ENCODE measurements around the gene SPINK13. TPM values are rescaled to one million over a fixed set of nuclear protein-coding genes. Genes with fewer than 3 reads are reported as not detected.
A peak's percentile ranks its signal among the peaks of the same experiment; 100 is the strongest.
"Not testable (repeated sequence)": the region's sequence is repeated elsewhere in the genome, so short reads cannot be mapped to it uniquely, and the experiment has no call there.

Gene SPINK13
- total RNA-seq, 2 experiments from 2014 or later = not detected

DNA sequence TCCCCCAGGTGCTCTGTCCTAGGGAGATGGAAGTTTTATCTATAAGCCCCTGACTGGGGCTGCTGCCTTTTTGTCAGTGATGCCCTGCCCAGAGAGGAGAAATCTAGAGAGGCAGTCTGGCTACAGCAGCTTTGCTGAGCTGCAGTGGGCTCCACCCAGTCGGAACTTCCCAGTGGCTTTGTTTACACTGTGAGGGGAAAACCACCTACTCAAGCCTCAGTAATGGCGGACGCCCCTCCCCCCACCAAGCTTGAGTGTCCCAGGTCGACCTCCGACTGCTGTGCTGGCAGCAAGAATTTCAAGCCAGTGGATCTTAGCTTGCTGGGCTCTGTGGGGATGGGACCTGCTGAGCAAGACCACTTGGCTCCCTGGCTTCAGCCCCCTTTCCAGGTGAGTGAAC is 12.3 kb downstream of the SPINK13 start:
- H3K27ac Mint-ChIP-seq; ATAC-seq; H3K27me3 Mint-ChIP-seq; H3K4me3 Mint-ChIP-seq; DNase-seq; CTCF ChIA-PET; H3K36me3 Mint-ChIP-seq; H3K4me1 Mint-ChIP-seq; H3K9me3 Mint-ChIP-seq (ENCODE audit: low read depth): not testable (repeated sequence)

DNA sequence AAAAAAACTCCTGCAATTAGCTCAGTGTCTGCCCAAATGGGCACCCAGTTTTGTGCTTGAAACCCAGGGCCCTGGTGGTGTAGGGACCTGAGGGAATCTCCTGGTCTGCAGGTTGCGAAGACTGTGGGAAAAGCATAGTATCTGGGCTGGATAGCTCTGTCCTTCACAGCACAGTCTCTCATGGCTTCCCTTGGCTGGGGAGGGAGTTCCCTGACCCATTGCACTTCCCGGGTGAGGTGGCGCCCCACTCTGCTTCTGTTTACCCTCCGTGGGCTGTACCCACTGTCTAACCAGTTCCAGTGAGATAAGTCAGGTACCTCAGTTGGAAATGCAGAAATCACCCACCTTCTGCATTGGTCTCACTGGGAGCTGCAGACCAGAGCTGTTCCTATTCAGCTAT is 12.7 kb downstream of the SPINK13 start:
- CTCF ChIA-PET; H3K4me3 Mint-ChIP-seq; H3K4me1 Mint-ChIP-seq; DNase-seq; ATAC-seq; H3K27me3 Mint-ChIP-seq; H3K36me3 Mint-ChIP-seq; H3K27ac Mint-ChIP-seq; H3K9me3 Mint-ChIP-seq (ENCODE audit: low read depth): not testable (repeated sequence)

DNA sequence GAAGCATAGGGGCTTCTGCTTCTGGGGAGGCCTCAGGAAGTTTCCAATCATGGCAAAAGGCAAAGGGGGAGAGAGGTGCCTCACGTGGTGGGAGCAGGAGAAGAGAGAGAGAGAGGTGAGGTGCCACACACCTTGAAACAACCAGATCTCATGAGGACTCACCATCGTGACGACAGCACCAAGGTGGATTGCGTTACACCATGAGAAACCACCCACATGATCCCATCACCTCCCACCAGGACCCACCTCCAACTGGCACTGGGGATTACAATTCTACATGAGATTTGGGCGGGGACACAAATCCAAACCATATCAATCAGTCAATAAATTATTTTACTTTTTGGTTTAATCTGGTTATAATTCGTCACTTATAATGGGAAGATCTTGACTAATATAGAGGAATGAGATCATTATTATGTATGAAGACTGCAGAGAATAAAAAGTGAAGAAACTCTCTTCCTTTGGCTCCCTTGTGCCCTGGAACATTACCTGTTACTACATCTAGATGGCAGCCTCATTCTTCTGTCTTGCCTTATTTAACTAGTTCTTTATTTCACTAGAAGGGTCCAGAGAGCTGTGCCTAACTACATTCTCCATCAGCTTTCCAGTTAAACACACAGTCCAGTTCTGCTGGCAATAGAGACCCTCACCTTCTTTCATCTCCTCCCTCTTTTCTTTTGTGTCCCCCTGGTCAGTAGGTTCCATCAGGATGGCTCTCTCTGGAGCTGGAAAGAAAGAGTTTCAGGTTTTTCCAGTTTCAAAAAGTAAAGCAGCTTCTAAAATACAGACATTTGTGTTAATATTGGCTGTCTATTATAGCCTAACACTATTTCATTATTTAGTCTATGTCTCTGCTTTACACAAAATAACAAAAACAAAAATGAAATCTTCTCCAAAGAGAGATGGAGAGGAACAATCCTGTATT is 21.9 kb downstream of the SPINK13 start:
- ATAC-seq = no peak
- H3K27me3 Mint-ChIP-seq = peaks cover 10% of the 10 kb centered on the region
- no peaks in the 10 kb centered on the region for H3K9me3 Mint-ChIP-seq (ENCODE audit: low read depth)
- CTCF ChIA-PET = interaction anchor here (1.1 kb wide), 1 partner anchor 439 kb away, joined by 3 read pairs; no protein-coding TSS in a partner anchor
- H3K36me3 Mint-ChIP-seq = no peaks in the 10 kb centered on the region
- H3K4me3 Mint-ChIP-seq = no peak overlapping the region
- no peak overlapping the region for H3K27ac Mint-ChIP-seq
- no peaks in the 10 kb centered on the region for H3K4me1 Mint-ChIP-seq
- DNase-seq = no peak

DNA sequence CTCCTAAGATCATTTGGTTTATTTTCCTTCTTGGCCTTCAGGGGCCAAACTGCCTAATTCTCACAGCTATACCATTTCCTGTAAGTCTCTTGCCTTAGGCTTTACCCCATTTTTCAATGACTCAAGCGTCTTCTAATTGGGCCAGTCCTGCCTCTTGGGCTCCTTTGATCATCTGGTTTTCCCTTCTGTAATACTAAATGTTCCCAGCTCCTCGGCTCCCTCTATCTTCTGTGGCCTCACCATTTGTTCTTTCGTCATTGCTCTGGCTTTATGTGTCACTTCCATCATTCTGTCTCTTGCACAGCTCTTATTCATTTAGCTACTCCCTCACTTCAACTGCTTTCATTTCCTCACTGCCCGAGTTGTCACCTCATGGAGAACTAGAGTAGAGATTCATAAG is 29.1 kb downstream of the SPINK13 start:
- no peak for ATAC-seq
- H3K36me3 Mint-ChIP-seq = no peaks in the 10 kb centered on the region
- DNase-seq = no peak
- no peaks in the 10 kb centered on the region for H3K4me1 Mint-ChIP-seq
- peaks cover under 1% of the 10 kb centered on the region for H3K27me3 Mint-ChIP-seq
- H3K4me3 Mint-ChIP-seq = no peak overlapping the region
- H3K9me3 Mint-ChIP-seq (ENCODE audit: low read depth) = no peaks in the 10 kb centered on the region
- CTCF ChIA-PET = interaction anchor here (0.7 kb wide), 1 partner anchor 14 kb away, joined by 3 read pairs; no protein-coding TSS in a partner anchor
- no peak overlapping the region for H3K27ac Mint-ChIP-seq

DNA sequence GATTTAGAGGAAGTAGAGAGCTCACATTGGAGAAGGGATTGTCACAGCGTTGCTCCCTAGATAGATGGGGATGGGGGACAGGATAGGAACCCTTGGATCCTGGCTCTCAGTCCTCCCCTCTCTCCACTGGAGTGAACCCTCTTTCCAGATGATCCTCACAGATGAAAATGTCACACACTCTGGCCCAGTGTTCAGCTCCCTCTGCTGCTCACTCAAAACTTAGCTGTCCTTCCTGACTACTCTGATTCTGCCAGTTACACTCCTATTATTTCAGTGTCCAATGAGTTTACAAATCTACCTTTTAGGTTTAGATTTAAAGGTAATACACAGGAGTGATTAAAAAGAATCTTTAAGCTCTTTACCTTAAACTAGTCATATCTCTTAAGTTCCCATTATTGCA is 37.9 kb downstream of the SPINK13 start:
- Mint-ChIP-seq H3K4me1 (no peaks in the 10 kb centered on the region), H3K4me3 (no peak overlapping the region), H3K27me3 (no peaks in the 10 kb centered on the region), H3K36me3 (no peaks in the 10 kb centered on the region), H3K9me3 (ENCODE audit: low read depth) (no peaks in the 10 kb centered on the region), H3K27ac (no peak overlapping the region)
- DNase-seq (no peak), ATAC-seq (no peak)
- CTCF ChIA-PET = no interaction called here

DNA sequence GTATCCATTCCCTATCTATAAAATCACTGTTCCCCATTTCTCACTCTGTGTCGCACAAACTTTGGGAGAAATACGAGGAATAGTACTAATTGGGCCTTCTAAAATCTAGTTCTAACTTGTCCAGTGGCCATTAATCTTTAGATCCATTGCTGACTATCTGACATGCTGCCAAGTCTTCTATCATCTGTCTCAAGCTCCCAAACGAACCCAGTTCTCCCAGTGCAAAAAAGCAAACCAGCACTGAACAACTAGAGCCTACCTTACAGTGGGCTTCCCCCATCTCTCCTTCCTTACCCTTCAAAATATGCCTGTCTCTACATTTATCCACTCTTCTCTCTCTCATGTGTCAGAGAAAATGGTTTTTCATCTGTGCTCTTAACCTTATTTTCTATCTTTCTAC is 40.4 kb downstream of the SPINK13 start:
- no peaks in the 10 kb centered on the region for H3K9me3 Mint-ChIP-seq (ENCODE audit: low read depth)

DNA sequence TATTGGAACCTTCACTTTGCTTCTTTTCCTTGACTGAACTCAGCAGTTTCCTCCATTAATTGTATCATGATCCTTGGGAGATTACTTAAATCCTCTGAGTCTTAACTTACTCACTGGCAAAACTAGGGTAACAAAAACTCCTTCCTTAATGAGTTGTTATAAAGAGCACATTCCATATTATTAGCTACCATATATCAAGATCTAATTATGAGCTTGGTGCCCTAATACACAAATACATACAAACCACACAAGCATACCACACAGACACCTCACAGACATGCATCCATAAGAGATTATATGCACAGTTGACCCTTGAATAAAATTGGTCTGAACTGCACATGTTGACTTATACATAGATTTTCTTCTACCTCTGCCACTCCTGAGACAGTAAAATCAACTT is 41.2 kb downstream of the SPINK13 start:
- H3K27me3 Mint-ChIP-seq = no peaks in the 10 kb centered on the region
- ATAC-seq = no peak
- H3K9me3 Mint-ChIP-seq (ENCODE audit: low read depth) = no peaks in the 10 kb centered on the region
- H3K4me3 Mint-ChIP-seq = no peak overlapping the region
- H3K36me3 Mint-ChIP-seq = no peaks in the 10 kb centered on the region
- no peak for DNase-seq
- no peak overlapping the region for H3K27ac Mint-ChIP-seq
- CTCF ChIA-PET = no interaction called here
- H3K4me1 Mint-ChIP-seq = no peaks in the 10 kb centered on the region

More for the DNA sequence above, 40.4 kb downstream of the SPINK13 start:
- CTCF ChIA-PET = no interaction called here
- Mint-ChIP-seq H3K27me3 (no peaks in the 10 kb centered on the region), H3K4me1 (no peaks in the 10 kb centered on the region), H3K27ac (no peak overlapping the region), H3K36me3 (no peaks in the 10 kb centered on the region), H3K4me3 (no peak overlapping the region)
- ATAC-seq (no peak), DNase-seq (no peak)

DNA sequence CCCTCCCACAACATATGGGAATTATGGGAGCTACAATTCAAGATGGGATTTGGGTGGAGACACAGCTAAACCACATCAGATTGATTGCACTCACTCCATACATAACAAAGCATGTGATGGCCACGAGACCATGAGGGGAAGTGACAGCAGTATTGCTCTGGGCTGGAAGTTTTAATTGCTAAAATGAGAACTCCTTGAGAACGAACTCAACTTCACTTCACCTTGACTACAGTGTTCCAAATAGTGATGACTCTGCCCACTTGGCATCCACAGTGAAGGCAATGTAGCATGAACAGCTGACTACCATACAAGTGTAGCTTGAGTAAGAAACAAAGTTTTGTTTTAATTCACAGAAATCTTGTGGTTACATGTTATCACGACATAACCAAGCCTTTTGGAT is 42.9 kb downstream of the SPINK13 start:
- no peaks in the 10 kb centered on the region for H3K9me3 Mint-ChIP-seq (ENCODE audit: low read depth)
- no peaks in the 10 kb centered on the region for H3K4me1 Mint-ChIP-seq
- ATAC-seq (no peak), DNase-seq (no peak)
- no peak overlapping the region for H3K4me3 Mint-ChIP-seq
- no peak overlapping the region for H3K27ac Mint-ChIP-seq
- no peaks in the 10 kb centered on the region for H3K36me3 Mint-ChIP-seq
- CTCF ChIA-PET = interaction anchor here (0.8 kb wide), 1 partner anchor 14 kb away, joined by 3 read pairs; no protein-coding TSS in a partner anchor
- H3K27me3 Mint-ChIP-seq = no peaks in the 10 kb centered on the region

DNA sequence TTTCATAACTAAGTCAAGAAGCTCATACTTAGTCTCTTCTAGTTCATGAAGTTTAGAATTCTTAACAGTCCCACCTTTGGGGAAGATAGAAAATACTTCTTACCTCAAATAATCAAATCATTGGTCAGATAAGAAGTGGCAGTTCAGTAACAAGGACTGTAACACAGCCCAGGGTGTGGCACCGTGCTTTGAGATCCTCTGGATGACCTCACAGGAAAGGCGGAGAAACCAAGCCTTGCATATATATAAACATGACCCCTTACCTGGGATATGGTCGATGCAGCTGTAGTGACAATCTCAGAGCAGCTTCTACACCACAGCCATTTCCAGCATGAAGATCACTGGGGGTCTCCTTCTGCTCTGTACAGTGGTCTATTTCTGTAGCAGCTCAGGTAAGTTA is 43.6 kb downstream of the SPINK13 start, which contains the start of gene SPINK7:
Gene SPINK7 (plus strand): TSS at position 271 of the 400 bp plus-strand sequence. CDS start 61 bp downstream, at position 332.
- no peaks in the 10 kb centered on the region for H3K27me3 Mint-ChIP-seq

DNA sequence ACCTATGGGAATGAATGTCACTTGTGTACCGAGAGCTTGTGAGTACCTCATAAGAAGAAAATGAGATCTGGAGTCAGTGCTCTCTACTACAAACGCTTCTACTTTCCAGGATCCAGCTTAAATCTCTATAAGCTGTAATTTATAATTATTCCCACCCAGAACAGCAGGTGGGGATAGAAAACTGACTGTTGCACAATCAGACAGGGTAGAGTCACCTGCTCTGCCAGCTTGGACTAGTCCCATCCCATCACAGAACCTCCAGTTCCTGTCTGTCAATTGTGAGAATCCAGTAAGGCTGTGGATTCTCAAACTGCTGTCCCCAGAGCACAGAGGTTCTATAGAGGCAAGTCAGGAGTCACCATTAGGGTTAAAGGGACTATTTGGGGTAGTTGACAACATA is 45.6 kb downstream of the SPINK13 start:
- H3K9me3 Mint-ChIP-seq (ENCODE audit: low read depth) = no peaks in the 10 kb centered on the region
- H3K27me3 Mint-ChIP-seq = no peaks in the 10 kb centered on the region
- no peaks in the 10 kb centered on the region for H3K4me1 Mint-ChIP-seq
- ATAC-seq (no peak), DNase-seq (no peak)
- H3K4me3 Mint-ChIP-seq = no peak overlapping the region
- no peak overlapping the region for H3K27ac Mint-ChIP-seq
- H3K36me3 Mint-ChIP-seq = no peaks in the 10 kb centered on the region
- CTCF ChIA-PET = interaction anchor here (2.1 kb wide), 1 partner anchor 61 kb away, joined by 10 read pairs; no protein-coding TSS in a partner anchor

More for the DNA sequence above, 43.6 kb downstream of the SPINK13 start, which contains the start of gene SPINK7:
- no peak within 1 kb of the TSS for H3K4me3 Mint-ChIP-seq
- no peaks in the 10 kb centered on the region for H3K4me1 Mint-ChIP-seq
- DNase-seq (no peak), ATAC-seq (no peak)
- H3K27ac Mint-ChIP-seq = no peak within 1 kb of the TSS
- CTCF ChIA-PET = no interaction called here
- H3K36me3 Mint-ChIP-seq = no peaks in the 10 kb centered on the region
- H3K9me3 Mint-ChIP-seq (ENCODE audit: low read depth) = no peaks in the 10 kb centered on the region

DNA sequence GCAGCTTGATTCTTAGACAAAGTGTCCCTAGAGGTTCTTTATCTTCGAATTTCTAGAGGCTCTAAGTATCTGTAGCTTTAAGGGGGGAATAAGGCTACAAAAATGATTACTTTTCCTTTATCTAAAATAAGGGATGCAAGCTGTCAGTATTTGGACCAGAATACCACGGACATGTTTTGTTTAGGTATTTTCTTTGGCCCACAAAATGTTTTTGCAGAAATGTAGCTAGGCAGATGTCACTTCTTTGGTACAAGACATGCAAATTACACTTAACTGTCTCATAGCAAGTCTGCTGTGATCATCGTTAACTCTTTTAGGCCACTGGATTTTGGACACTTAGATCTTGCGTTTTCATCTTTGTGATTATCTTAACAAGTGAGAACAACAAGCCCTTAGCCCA is 46.1 kb downstream of the SPINK13 start:
- H3K36me3 Mint-ChIP-seq = no peaks in the 10 kb centered on the region
- no peaks in the 10 kb centered on the region for H3K9me3 Mint-ChIP-seq (ENCODE audit: low read depth)
- CTCF ChIA-PET = interaction anchor here (2.1 kb wide), 1 partner anchor 60 kb away, joined by 10 read pairs; no protein-coding TSS in a partner anchor
- H3K27me3 Mint-ChIP-seq = peaks cover 4% of the 10 kb centered on the region
- H3K4me1 Mint-ChIP-seq = peaks cover under 1% of the 10 kb centered on the region
- H3K4me3 Mint-ChIP-seq = no peak overlapping the region
- no peak for DNase-seq
- no peak for ATAC-seq
- no peak overlapping the region for H3K27ac Mint-ChIP-seq

DNA sequence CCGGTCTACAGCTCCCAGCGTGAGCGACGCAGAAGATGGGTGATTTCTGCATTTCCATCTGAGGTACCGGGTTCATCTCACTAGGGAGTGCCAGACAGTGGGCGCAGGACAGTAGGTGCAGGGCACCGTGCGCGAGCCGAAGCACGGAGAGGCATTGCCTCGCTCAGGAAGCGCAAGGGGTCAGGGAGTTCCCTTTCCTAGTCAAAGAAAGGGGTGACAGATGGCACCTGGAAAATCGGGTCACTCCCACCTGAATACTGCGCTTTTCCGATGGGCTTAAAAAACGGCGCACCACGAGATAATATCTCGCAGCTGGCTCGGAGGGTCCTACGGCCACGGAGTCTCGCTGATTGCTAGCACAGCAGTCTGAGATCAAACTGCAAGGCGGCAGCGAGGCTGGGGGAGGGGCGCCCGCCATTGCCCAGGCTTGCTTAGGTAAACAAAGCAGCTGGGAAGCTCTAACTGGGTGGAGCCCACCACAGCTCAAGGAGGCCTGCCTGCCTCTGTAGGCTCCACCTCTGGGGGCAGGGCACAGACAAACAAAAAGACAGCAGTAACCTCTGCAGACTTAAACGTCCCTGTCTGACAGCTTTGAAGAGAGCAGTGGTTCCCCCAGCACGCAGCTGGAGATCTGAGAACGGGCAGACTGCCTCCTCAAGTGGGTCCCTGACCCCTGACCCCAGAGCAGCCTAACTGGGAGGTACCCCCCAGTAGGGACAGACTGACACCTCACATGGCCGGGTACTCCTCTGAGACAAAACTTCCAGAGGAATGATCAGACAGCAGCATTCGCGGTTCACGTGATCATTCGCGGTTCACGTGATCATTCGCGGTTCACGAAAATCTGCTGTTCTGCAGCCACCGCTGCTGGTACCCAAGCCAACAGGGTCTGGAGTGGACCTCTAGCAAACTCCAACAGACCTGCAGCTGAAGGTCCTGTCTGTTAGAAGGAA is 51.7 kb downstream of the SPINK13 start:
- H3K4me1 Mint-ChIP-seq; H3K27ac Mint-ChIP-seq; CTCF ChIA-PET; H3K27me3 Mint-ChIP-seq; H3K36me3 Mint-ChIP-seq; H3K9me3 Mint-ChIP-seq (ENCODE audit: low read depth); ATAC-seq: not testable (repeated sequence)
- DNase-seq = peak; percentile 42
- H3K4me3 Mint-ChIP-seq = peak overlapping the region; percentile 73

DNA sequence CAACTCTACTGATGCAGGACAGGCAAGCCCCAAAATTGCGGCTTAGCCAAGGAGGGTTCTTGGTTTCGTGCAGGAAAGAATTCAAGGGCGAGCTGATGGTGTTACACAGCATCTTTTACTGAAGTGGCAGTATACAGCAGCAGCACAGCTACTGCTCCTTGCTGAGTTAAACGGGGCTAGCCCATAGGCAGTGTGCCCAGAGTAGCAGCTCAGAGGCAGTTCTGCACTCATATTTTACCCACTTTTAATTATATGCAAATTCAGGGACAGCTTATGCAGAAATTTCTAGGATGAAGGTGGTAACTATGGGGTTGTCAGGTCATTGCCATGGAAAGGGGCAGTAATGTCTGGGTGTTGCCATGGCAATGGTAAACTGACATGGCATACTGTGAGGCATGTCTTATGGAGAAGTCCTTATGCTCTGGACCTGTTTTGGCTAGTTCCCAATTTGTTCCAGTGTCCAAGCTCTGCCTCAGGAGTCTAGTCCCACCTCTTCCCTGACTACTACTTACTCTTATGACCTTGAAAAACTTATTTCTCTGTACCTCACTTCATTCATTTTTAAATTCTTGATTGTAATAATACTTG is 64.8 kb downstream of the SPINK13 start:
- no peaks in the 10 kb centered on the region for H3K36me3 Mint-ChIP-seq
- peaks cover 2% of the 10 kb centered on the region for H3K9me3 Mint-ChIP-seq (ENCODE audit: low read depth)
- CTCF ChIA-PET = no interaction called here
- H3K4me3 Mint-ChIP-seq = no peak overlapping the region
- no peaks in the 10 kb centered on the region for H3K4me1 Mint-ChIP-seq
- no peaks in the 10 kb centered on the region for H3K27me3 Mint-ChIP-seq
- no peak overlapping the region for H3K27ac Mint-ChIP-seq
- ATAC-seq (no peak), DNase-seq (no peak)

Data from activated CD8-positive, alpha-beta memory T cell treated with anti-CD3 and anti-CD28 coated beads, Interleukin-2, amount 10 ng/mL, durations not matched to agents 7 days and 5 days (primary cell).